ENCODE results near the gene FTSJ1.

The FTSJ1 gene

GRCh38 chrX:48476919-48477318 is 920 bp downstream of the FTSJ1 start:
- ATAC-seq (ENCODE audit: insufficient read depth, low read depth) (no peak), DNase-seq (no peak)
- Histone ChIP-seq H3K4me1 (ENCODE audit: insufficient read depth, low read length) (peaks cover 35% of the 10 kb centered on the region), H4K20me1 (ENCODE audit: insufficient read depth, low read length) (peaks cover 15% of the 10 kb centered on the region; the same call in 1 of the 2 replicates), H3K9ac (ENCODE audit: low read depth, low read length) (peak overlapping the region; percentile 77), H3K9me3 (ENCODE audit: insufficient read depth, low read length, severe bottlenecking) (no peaks in the 10 kb centered on the region), H3K4me3 (ENCODE audit: low read depth in 1 of 2, low read length in 2 of 2) (peak overlapping the region; percentile 38 to 67; a peak in 3 of 4 replicates), H3K27ac (ENCODE audit: low read length) (peak overlapping the region; percentile 85), H3K4me2 (ENCODE audit: insufficient read depth, low read length) (peak overlapping the region; percentile 88), H2AFZ (ENCODE audit: low read depth, low read length) (no peak overlapping the region), H3K79me2 (ENCODE audit: insufficient read depth, low read length) (peaks cover 33% of the 10 kb centered on the region), H3K36me3 (ENCODE audit: insufficient read depth, low read length) (peaks cover 38% of the 10 kb centered on the region), H3K27me3 (ENCODE audit: insufficient read depth, low read length, poor library complexity) (no peaks in the 10 kb centered on the region)
- TF ChIP-seq EZH2 (IDR thresholded peaks at IDR 0.05; ENCODE audit: borderline replicate concordance, low read depth, low read length, severe bottlenecking), result no peak
- TF ChIP-seq CTCF (IDR thresholded peaks at IDR 0.05; ENCODE audit: borderline replicate concordance, extremely low read depth, low read length, poor library complexity, severe bottlenecking), result no peak

DNA sequence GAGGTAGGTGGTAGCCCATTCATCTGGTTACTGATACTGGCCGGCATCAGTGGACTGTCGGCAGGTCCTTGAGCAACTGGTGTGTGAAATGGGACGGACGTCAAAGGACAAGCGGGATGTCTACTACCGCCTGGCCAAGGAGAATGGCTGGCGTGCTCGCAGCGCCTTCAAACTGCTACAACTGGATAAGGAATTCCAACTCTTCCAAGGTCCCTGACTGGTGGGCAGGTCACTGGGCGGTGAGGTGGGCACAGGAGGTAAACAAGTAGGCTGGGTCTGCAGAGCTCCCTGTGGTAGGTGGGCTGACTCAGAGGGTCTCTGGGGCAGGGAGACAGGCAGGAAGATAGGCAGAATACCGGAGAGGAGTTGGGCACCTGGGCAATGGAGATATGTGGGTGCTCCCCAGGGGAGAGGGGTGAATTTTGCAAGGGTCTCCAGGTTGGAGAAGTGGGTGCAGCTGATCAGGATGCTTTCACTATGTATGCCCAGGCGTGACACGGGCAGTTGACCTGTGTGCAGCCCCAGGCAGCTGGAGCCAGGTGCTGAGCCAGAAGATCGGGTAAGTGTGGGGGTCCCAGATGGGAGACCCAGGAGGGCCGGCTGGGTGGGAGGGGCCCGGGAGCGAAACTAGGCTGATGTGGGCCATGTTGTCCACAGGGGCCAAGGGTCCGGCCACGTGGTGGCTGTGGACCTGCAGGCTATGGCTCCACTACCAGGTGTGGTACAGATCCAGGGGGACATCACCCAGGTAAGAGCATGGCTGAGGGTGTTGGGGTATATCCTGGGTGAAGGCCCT is 2.2 kb downstream of the FTSJ1 start:
- peaks cover 35% of the 10 kb centered on the region for H3K4me1 ChIP-seq (ENCODE audit: insufficient read depth, low read length)
- no peak overlapping the region for H3K27ac ChIP-seq (ENCODE audit: low read length)
- peaks cover 50% of the 10 kb centered on the region for H3K36me3 ChIP-seq (ENCODE audit: insufficient read depth, low read length)
- no peak overlapping the region for H2AFZ ChIP-seq (ENCODE audit: low read depth, low read length)
- H3K9me3 ChIP-seq (ENCODE audit: insufficient read depth, low read length, severe bottlenecking), result no peaks in the 10 kb centered on the region
- H3K4me3 ChIP-seq (ENCODE audit: low read depth in 1 of 2, low read length in 2 of 2), result peak overlapping the region in 1 of 2 experiments; percentile 67; a peak in 1 of 4 replicates
- no peaks in the 10 kb centered on the region for H3K27me3 ChIP-seq (ENCODE audit: insufficient read depth, low read length, poor library complexity)
- DNase-seq (no peak), ATAC-seq (ENCODE audit: insufficient read depth, low read depth) (no peak)
- H3K4me2 ChIP-seq (ENCODE audit: insufficient read depth, low read length), result peak overlapping the region; percentile 88; the same call in 1 of the 2 replicates
- no peak overlapping the region for H3K9ac ChIP-seq (ENCODE audit: low read depth, low read length)
- H3K79me2 ChIP-seq (ENCODE audit: insufficient read depth, low read length), result peaks cover 33% of the 10 kb centered on the region
- H4K20me1 ChIP-seq (ENCODE audit: insufficient read depth, low read length), result peaks cover 15% of the 10 kb centered on the region; the same call in 1 of the 2 replicates
- TF ChIP-seq EZH2 (IDR thresholded peaks at IDR 0.05; ENCODE audit: borderline replicate concordance, low read depth, low read length, severe bottlenecking), result no peak
- no peak for TF ChIP-seq CTCF (IDR thresholded peaks at IDR 0.05; ENCODE audit: borderline replicate concordance, extremely low read depth, low read length, poor library complexity, severe bottlenecking)

DNA sequence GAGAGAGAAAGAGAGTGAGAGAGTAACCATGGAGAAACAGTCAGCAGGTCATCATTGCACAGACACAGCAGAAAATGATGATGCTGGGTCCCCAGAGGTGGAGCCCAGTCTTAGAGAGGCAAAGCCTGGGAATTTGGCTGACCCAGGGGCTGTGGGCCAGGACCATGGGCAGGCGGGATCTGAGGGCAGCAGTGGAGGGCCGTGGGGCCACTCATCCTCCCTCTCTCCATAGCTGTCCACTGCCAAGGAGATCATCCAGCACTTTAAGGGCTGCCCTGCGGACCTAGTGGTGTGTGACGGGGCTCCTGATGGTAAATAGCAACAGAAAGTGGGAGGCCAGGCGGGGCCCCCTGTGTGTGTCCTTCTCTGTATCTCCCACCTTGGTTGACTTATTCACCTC is 2.8 kb downstream of the FTSJ1 start:
- peaks cover 32% of the 10 kb centered on the region for H3K4me1 ChIP-seq (ENCODE audit: insufficient read depth, low read length)
- H3K4me3 ChIP-seq (ENCODE audit: low read depth in 1 of 2, low read length in 2 of 2), result no peak overlapping the region
- DNase-seq (no peak), ATAC-seq (ENCODE audit: insufficient read depth, low read depth) (no peak)
- H3K36me3 ChIP-seq (ENCODE audit: insufficient read depth, low read length), result peaks cover 54% of the 10 kb centered on the region
- no peak overlapping the region for H3K4me2 ChIP-seq (ENCODE audit: insufficient read depth, low read length)
- H4K20me1 ChIP-seq (ENCODE audit: insufficient read depth, low read length), result peaks cover 15% of the 10 kb centered on the region; the same call in 1 of the 2 replicates
- TF ChIP-seq EZH2 (IDR thresholded peaks at IDR 0.05; ENCODE audit: borderline replicate concordance, low read depth, low read length, severe bottlenecking) (no peak), CTCF (IDR thresholded peaks at IDR 0.05; ENCODE audit: borderline replicate concordance, extremely low read depth, low read length, poor library complexity, severe bottlenecking) (no peak)
- H3K79me2 ChIP-seq (ENCODE audit: insufficient read depth, low read length), result peaks cover 33% of the 10 kb centered on the region
- H2AFZ ChIP-seq (ENCODE audit: low read depth, low read length), result no peak overlapping the region
- H3K27me3 ChIP-seq (ENCODE audit: insufficient read depth, low read length, poor library complexity), result no peaks in the 10 kb centered on the region
- H3K27ac ChIP-seq (ENCODE audit: low read length), result no peak overlapping the region
- H3K9me3 ChIP-seq (ENCODE audit: insufficient read depth, low read length, severe bottlenecking), result no peaks in the 10 kb centered on the region
- H3K9ac ChIP-seq (ENCODE audit: low read depth, low read length), result no peak overlapping the region

Measured in DND-41 (cell line).